HK-2 (cell line): ENCODE results near the gene ULK4.
"Not testable (repeated sequence)": the region's sequence is repeated elsewhere in the genome, so short reads cannot be mapped to it uniquely, and the experiment has no call there.

ENCODE experiments used
- DNase-seq: peaks from one replicate; pipeline ENCODE4 v3.0.0-alpha.2; 2018; ENCODE audit not compliant: unreplicated experiment

ULK4 gene

GRCh38 chr3:41872157-41872556 lies 89.7 kb downstream of the ULK4 start:
- no peak for DNase-seq

DNA sequence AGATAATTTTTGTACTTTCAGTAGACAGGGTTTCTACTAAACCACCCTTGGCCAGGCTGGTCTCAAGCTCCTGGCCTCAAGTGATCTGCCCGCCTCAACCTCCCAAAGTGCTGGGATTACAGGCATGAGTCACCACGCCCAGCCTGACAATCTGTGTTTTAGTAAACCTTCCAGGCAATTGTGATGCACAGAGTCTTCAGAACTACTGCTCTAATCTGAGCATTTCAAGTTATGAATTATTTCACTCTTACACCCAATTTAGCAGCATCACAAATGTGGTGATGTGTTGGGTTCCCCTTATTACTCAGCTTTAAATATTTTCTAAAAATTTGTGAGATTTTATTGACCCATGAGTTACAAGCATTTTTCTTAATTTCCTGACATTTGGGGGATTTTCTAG lies 94.4 kb downstream of the ULK4 start:
- DNase-seq: no peak

- DNase-seq: no peak
These were observed 95.6 kb downstream of the ULK4 start for GRCh38 chr3:41866298-41866697.

- DNase-seq: no peak
These were observed 98.9 kb downstream of the ULK4 start for GRCh38 chr3:41863024-41863423.

DNA sequence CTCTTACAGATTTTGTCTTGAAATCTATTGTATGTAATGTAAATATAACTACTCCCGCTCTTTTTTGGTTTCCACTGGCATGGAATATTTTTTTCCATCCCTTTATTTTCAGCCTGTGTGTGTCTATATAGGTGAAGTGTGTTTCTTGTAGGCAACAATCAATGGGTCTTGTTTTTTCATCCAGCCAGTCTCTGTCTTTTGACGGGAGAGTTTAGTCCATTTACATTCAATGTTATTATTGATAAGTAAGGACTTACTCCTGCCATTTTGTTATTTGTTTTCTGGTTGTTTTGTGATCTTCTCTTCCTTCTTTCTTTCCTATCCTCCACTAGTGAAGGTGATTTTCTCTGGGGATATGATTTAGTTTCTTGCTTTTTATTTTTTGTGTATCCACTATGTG lies 101.4 kb downstream of the ULK4 start:
- DNase-seq: not testable (repeated sequence)

- no peak for DNase-seq
These were observed 106.9 kb downstream of the ULK4 start for GRCh38 chr3:41854956-41855355.

- no peak for DNase-seq
These were observed 108.2 kb downstream of the ULK4 start for GRCh38 chr3:41853540-41854196.

DNA sequence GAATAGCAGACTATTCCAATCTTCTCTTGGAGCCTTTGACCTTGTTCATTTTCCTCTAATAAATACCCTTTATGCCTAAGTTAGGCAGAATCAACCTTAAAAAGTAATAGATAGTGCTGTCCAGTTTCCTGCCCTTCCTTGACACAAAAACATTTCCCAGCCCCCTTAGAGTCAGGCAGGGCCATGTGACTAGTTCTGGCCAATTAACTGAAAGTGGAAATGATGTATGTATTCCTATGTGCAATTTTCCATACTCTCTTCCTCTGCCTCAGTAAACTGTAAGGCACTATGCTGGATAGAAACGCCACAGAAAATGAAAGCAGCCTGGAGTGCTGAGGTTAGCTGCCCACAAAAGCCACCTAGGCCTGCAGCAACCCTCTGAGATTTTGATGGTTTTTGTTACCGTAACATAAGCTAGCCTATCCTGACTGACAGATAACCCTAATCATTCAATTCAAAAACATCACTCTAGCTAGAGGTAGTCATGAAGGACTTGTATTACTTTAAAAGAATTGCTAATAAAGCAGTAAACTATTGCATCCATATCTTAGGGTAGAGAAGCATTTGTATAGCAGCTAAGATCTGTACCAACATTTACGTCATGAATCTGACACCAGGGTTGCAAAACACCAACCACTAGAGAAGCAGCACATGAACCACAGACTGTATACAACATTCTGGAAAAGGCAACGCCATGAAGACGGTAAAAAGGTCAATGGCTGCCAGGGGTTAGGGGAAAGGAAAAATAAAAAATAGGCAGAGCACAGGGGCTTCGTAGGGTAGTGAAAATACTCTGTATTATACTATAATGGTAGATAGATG lies 112.9 kb downstream of the ULK4 start:
- no peak for DNase-seq

DNA sequence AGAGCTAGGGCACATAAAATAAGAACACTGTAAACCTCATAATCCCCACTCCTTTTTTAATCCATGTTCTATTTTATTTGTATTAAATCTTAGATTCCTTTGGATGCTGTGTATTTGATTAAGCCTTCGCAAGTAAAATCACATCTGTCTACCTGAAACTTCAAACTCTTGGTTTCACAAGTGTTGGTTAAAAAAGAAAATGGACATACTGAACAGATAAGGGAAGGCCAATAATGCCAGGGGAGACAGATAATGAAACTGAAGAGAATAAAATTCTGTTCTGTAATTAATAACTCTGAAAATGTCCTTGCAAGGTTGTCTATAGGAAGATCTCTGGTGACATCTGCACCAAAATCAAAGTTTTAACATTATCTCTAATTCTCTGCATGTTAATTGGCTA lies 114.2 kb downstream of the ULK4 start:
- no peak for DNase-seq

DNA sequence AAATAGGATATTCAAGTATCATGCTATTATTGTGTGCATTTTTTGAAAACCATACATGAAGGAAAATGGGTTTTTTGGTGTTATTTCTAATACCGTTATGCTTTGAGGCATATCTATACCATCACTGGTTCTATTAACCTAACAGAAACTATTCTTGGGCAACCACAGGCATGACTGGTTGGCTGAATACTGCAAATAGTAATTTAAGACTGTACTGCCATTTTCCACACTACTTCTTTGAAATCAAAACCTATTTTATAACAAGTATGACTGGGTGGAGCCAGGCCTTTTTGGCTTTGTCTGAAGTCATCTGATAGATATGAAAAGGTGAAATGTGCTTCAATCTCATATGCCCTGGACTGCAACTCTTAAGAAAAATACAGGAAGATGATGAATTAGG lies 115.1 kb downstream of the ULK4 start:
- no peak for DNase-seq

DNA sequence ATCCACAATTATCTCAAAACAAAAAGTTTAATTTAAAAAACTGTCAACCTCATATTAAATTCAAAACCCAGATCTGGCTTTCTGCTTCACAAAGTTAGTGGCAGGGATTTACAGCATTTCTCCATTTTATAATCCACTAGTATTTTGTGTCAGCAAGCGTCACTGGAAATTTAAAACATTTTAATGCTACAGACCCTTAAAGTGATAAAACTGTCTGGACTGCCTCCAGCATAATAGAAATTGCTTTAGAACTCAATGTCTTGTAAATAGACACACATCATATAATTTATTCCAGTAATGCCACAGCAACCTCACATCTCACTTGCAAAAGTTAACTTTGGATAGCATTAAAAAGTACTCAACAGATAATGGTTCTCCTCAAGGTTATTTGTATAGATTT lies 116.1 kb downstream of the ULK4 start:
- DNase-seq: no peak

- DNase-seq: not testable (repeated sequence)
These were observed 117.6 kb downstream of the ULK4 start for GRCh38 chr3:41844256-41844655.

DNA sequence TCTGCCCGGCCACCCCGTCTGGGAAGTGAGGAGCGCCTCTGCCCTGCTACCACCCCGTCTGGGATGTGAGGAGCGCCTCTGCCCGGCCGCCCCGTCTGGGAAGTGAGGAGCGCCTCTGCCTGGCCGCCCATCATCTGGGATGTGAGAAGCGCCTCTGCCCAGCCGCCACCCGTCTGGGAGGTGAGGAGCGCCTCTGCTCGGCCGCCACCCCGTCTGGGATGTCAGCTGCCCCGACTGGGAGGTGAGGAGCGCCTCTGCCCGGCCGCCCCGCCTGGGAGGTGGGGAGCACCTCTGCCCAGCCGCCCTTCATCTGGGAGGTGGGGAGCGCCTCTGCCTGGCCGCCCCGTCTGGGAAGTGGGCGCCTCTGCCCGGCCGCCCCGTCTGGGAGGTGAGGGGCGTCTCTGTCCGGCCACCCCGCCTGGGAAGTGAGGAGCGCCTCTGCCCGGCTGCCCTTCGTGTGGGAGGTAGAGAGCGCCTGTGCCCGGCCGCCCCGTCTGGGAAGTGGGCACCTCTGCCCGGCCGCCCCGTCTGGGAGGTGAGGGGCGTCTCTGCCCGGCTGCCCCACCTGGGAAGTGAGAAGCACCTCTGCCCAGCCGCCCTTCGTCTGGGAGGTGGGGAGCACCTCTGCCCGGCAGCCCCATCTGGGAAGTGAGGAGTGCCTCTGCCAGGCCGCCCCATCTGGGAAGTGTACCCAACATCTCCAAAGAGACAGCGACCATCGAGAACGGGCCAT lies 120.8 kb downstream of the ULK4 start:
- not testable (repeated sequence) for DNase-seq

- no peak for DNase-seq
These were observed 125.4 kb downstream of the ULK4 start for GRCh38 chr3:41836360-41837134.

GRCh38 chr3:41833628-41834027 lies 128.3 kb downstream of the ULK4 start:
- no peak for DNase-seq

DNA sequence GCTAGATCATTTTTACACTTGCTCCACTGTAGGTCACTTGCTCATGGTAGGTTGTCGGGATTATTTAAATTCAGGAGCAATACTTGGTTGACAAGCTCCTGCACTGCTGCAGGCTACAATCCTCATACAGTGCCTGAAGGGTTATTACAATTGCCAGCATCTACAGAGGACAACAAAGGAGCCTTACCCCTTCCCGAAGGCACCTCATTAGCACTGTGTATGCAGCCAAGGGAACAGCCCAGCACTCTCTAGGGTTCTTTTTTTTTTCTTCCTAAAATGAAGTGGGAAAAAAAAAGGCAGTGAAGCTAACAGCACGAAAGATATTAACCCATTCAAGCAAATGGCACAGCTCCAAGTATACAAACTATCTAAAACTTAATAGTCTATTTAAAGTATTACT lies 142.7 kb downstream of the ULK4 start:
- DNase-seq: no peak

DNA sequence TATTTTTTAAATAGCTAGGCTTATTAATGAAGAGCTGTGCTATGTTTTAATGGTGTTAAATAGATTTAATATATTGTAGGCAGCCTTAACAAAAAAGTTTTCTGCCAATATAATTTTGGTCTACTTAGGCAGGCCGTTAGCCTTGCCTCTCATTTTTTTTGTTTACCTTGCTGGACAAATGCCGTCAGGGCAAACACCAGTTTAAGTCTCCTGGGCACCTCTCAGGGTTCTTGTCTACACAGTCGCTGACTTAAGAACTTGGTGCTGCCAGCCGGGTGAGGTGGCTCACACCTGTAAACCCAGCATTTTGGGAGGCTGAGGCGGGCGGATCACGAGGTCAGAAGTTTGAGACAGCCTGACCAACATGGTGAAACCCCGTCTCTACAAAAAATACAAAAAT lies 153.3 kb downstream of the ULK4 start:
- DNase-seq: no peak

GRCh38 chr3:41808152-41808551 lies 153.8 kb downstream of the ULK4 start:
- DNase-seq: peak; percentile 24

GRCh38 chr3:41794748-41795589 lies 166.9 kb downstream of the ULK4 start:
- DNase-seq: no peak

DNA sequence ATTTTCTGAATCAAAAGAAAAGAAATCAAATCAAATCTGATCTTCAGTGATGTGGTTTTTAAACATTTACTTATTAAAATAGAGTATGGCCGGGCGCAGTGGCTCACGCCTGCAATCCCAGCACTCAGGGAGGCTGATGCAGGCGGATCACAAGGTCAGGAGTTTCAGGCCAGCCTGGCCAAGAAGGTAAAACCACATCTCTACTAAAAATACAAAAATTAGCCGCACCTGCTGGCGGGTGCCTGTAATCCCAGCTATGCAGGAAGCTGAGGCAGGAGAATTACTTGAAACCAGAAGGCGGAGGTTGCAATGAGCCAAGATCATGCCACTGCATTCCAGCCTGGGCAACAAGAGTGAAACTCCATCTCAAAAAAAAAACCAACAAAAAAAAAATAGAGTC lies 169.1 kb downstream of the ULK4 start:
- DNase-seq: no peak

DNA sequence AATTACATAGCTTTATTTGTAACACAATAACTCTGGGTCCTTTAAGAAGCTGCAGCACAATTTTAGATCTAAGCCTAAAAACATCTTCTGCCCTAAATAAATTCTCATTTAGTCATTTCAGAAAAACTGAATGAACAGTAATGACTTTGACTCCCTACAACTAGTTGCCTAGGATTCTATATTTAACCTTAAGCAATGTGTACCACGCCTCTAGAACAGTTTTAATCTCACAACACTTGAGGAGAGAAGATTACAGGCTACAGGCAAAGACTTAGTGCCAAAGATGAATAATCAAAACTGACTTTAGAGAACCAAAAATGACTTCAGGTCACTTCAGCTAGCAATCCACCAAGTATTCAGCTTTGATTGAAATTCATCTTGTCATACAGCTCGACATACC lies 192.8 kb downstream of the ULK4 start:
- DNase-seq: no peak
